HG03066 (cell line): ENCODE measurements around the gene NRDC.

Source experiments
- ATAC-seq: cut with Tn5 transposase; IDR thresholded peaks from one replicate; pipeline ENCODE4 v1.9.1; 2021; ENCODE audit warnings: low read depth; ENCODE audit not compliant: unreplicated experiment

Gene NRDC

DNA sequence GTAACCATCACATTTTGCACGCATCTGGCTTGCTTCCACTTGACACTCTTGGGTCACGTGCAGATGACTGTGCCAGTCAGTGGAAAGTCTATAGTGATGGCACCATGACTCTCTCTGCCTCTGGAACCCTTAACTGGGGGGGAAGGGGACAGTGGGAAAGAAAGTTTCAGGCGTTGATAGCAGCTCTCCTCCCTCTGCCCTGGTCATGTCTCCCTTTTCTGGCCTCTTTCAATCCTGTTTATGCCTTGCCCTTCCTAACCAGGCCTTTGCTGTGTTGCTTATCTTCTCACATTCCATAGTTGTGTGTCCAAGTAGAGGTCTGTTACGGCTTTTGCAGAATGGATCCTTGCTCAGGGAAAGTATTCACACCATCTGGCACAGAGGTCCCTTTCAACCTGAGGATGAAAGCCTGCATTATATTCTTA lies 93.5 kb downstream of the NRDC start:
- no peak for ATAC-seq

DNA sequence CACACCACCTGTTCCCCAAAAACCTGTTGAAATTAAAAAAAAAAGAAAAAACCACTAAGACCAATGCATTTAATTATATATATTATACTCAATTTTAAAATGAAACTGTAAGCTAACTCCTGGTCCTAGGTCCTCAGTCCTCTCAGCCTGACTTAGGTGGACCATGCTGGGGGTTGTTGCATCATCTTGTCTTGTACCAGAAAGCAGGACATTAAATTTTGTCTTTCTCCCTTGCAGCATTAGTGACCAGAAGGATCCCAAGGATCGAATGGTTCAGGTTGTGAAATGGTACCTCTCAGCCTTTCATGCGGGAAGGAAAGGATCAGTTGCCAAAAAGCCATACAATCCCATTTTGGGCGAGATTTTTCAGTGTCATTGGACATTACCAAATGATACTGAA lies 97.6 kb downstream of the NRDC start:
- ATAC-seq, result no peak

DNA sequence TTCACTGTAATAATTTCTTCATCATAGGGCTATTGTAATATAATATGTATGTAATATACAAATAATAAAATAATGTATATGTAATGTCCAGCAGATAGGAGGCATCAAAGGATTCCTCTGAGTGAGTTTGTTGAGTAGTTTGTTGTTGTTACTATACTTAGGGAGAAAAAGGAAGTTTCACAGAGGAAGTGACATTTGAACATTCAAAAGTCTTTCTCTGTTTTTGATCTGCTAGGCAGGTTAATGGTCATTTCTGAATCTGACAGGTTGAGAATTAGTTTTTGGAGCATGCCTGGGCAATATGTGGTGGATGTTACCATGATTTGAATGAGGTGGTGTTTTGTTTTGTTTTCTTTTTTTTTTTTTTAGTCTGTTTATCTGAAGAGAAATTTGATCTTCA lies 102.1 kb downstream of the NRDC start:
- ATAC-seq, result no peak

DNA sequence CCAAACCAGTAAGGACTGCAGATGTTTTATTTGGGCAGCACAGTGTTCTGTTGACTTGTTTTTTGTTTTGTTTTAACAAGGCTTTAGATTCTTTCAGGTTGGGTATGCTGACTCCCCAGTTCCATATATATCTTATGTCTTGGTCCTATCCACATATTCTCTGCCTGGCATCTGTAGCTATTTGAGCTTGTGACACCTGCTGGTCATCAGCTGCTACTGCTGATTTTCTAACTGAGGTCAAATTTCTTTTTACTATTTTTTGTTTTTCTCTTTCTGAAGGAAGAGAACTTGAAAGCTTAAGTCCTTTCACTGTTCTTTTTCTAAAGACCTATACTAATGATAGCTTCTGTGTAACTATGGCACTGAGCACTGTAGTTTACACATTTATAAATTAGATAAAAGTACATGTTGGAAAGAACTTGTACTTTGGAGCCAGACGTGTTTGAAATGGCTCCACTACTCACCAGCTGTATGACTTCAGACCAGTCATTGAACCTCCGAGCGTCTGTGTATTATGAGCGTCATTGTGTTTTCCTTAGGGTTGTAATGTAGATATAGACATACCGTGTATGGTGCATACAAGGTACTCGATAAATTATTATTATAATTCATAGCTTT lies 109.4 kb downstream of the NRDC start:
- no peak for ATAC-seq

DNA sequence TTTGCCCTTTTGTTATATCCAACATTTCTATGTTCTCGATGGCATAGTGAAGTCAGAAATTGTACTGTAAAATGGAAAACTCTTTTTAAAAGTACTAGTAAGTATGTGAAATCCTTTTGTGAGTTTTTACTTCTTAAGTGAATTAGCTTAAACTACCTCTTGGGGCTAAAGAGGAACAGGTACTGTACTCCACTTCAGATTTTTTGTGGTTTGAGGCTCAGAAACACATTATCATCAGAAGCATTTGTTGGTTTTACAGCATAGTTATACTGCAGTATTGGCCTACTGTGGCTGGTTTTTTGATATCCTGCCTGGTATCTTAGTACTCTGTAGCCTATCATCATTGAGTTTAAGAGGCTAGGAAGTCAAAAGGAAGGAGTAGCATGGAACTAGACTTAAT lies 117.2 kb downstream of the NRDC start:
- ATAC-seq, result no peak

DNA sequence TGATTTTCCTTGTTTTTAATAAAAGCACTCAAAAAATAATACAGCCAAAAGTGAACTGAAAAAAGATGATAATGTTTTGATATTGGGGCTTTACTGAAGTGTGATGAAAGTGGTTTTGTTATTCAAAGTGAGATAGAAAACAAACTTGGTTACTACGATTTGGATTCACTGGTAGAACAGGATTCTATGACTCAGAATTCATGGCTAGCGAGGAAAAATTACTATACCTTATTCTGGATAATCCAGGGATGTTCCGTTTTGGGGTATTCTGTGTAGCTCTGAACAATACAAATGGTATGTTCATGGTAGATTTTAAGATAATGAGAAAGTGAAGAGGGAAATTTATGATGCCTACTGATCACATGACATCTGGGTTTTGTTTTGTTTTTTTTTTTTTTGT lies 117.7 kb downstream of the NRDC start:
- ATAC-seq, result no peak

DNA sequence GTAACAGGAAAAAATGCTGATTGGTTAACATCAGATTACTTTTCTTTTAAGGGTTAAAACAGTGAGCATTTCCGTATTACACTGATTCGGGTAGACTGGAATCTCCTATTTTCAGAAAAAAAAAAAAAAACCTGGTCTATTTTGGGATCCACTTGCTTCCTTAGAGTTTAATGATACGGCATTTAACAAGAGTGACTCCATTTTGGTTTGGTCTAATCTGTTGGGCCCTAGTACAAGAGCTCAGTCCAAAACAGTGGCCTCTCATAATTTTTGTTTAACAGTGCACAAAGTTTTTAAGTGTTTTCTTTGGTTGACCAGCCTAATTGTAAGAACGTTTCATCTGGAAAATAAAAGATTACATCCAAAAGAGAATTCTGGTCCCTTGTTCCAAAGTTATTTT lies 120.2 kb downstream of the NRDC start:
- ATAC-seq, result no peak

DNA sequence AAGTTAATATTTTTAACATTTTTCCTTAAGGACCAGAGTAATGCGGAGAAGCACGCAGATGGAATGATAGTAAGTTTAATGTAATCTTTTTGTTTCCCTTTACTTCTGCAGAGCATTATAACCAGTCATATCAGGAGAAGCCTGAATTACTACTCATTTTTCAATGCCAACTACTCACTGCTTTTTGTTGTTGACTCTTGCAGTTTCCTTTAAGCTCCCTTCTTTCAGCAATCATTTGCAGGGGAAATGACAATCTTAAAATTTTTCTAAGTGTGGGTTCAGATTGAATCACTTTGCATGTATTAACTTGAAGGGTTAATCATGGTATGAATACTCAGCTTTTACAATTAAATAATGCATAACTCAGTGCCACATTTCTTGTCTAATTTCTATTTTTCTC lies 122.2 kb downstream of the NRDC start:
- ATAC-seq, result no peak

DNA sequence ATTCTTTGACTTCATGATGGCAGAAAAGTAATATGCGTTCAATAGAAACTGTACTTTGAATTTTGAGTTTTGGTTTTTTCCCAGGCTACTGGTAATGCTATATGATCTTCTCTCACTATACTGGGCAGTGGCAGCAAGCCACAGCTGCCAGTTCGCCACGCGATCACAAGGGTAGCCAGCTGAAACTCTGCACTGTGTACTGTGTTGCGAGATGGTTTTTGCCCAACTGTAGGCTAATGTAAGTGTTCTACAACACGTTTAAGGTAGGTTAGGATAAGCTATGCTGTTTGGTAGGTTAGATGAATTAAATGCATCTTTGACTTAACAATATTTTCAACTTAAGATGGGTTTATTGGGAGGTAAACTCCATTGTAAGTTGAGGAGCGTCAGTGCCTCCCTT lies 123.1 kb downstream of the NRDC start:
- no peak for ATAC-seq

DNA sequence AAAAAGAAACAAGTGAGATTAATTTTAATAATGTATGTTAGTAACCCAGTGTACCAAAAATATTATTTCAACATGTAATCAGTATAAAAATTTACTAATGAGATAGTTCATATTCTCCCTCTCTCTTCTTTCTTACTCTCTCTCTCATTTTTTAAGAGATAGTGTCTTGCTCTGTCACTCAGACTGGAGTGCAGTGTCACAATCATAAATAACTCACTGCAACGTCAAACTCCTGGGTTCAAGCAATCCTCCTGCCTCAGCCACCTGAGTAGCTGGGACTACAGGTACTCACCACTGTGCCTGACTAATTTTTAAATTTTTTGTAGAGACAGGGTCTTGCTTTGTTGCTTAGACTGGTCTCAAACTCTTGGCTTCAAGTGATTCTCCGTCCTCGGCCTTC lies 123.9 kb downstream of the NRDC start:
- ATAC-seq, result no peak

DNA sequence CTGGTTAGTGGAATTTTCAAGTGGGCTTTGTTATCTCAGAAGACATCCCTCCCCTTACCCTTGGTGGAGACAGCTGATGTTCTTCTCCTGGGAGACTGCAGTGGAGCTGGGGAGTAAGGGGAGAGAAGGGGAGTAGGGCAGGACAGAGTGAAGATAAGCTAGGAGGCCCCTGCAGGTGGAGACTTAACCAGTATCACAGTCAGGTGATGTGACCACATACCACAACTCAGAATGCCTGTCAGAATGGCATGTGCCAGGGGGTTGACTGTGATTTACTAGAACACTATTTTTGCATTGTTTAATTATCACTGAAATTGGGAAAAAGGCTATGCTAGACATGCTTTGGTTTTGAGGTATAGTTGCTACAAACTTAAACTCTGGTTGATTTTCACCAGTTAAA lies 124.6 kb downstream of the NRDC start:
- ATAC-seq, result no peak

DNA sequence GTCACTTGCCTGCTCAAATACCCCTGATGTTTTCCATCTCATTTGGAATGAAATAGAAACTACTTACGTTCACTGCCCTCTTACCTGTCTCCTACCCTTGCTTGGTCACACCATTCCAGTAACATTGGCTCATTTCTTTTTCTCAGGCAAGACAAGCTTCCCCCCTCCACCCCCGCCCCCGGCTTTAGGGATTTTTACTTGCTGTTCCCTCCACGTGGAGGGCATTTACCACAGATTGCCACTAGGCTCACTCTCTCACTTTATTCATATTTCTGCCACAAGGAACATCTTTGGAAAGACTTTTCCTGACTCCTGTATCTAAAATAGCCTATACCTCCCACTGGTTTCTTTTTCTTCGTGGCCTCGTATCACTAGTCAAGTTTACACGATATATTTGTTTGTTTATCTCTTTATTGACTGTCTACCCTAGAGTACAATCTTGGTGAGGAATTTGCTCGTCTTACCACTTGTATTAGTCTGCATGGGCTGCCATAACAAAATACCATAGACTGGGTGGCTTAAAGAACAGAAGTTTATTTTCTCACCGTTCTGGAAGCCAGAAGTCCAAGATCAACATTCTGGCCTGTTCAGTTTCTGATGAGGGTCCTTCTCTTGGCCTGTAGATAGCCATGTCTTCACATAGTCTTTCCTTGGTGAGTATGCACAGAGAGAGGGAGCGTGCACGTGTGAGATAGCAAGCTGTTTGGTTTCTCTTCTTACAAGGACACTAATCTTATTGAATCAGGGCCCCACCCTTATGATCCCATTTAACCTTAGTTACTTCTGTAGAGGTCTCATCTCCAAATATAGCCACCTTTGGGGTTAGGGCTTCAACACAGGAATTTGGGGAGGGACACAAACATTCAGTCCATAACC lies 126.2 kb downstream of the NRDC start:
- ATAC-seq, result no peak

DNA sequence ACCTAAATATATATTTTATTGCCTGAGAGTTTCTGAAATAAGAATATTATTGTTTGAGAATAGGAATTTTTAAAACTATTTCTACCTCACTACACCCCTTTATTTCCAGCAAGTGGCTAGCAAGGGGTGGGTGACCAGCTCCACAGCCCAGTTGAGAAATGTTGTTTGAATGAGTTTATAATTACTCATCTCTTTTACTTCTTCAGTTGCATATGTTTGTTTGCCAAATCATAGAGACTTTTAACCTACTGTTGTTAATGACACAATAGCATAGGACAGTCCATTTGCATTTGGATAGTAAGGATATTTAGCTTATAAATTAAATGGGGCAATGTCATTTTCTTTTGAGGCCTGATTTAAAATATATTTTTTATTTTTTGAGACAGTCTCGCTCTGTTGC lies 127.8 kb downstream of the NRDC start:
- ATAC-seq, result no peak

DNA sequence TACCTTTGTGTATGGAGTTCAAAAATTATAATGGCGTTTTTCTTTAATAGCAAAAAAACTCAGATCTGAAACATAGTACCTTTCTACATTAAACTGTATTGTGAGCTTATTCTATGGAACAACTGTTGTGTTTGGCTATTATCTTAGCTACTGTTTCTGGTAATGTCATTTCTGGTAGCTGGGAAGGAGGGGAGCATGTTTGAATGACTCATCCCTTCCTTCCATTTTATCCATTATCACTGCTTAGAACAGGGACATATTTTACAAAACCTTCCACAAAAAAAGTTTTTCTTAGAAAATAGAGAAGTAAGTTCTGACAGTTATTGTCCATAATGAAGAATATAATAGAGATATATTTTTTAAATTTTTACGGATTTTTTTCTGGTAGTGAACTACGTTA lies 128.3 kb downstream of the NRDC start:
- no peak for ATAC-seq

DNA sequence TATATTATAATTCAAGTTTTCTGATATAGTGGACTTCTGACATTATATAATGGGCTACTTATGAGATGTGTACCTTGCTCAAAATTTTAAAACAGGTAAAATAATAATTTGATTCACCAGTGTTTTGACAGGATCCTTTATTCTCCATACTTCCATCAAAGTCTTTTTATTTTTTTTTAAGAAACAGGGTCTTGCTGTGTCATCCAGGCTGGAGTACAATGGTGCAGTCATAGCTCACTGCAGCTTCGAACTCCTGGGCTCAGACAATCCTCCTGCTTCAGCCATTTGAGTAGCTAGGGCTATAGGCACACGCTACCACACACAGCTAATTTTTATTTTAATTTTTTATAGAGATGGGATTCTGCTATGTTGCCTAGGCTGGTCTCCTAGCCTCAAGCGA lies 129.4 kb downstream of the NRDC start:
- ATAC-seq, result no peak

DNA sequence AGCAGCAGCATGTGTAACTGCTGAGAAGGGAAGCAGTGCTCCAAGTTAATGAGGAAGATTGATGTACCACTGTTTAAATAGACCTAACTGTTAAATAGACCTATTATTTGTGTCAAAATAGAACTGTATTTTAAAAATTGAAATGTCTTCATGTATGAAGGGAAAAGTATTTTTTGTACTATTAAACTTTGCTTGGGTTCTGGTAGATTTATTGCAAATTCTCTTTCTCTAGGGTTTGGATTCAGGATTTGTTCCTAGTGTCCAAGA lies 133.3 kb downstream of the NRDC start:
- ATAC-seq, result no peak

DNA sequence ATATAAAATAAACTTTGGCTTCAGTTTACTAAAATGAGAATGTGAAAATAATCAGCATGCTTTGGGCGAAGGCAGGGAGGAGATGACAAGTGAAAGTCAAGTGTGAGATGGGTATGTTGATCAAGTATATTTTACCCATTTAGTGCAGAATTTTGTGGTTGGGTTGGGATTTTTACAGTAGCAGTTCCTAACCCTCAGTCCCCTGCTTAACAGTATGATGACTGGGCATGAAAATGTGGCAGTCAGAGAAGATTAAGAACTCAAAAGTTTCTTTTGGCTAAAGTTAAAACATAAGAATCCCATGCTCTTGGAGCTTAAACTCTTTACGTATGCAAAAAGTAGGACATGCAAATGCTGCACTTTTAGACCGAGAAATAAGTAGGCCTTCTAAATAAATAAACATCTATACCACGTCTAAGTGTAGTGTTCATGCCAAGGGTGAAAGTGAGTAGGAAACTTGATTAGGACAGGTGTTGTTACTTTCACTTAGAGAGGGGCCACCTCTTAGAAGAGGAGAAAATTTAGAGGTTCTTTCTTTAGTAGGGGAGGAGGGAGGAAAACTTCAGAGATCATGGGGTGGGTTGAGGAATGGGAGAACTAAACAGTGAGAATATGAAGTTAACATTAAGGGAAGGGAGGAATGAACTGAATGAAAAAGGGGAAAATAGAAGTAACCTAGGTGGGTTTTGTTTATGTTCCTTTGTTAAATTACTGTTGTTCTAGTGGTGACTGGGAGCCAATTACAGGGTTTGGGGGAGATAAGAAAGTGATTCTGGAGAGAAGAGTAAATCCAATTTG lies 133.8 kb downstream of the NRDC start:
- ATAC-seq, result no peak

DNA sequence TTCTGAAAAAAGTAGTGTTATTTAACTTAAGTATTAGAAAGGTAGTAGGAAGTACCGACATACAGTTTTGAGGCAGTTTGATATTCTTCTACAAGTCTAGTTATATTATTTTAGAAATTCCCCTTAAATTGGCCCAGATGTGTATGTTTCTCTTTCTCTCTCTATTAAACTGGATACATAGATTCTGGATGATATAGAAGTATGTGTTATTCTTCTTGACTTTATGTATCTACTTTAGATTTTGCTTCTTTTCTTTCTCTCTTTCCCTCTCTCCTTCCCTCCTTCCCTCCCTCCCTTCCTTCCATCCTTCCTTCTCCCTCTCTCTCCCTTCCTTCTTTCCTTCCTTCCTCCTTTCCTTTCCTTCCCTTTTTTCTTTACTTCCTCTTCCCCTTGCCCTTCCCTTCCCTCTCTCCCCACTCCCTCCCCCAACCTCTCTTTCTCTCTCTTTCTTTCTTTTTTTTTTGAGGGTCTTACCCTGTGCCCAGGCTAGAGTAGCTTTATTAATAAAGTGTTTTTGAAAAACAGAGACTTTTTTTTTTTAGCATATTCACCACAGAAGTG lies 137.3 kb downstream of the NRDC start:
- no peak for ATAC-seq

DNA sequence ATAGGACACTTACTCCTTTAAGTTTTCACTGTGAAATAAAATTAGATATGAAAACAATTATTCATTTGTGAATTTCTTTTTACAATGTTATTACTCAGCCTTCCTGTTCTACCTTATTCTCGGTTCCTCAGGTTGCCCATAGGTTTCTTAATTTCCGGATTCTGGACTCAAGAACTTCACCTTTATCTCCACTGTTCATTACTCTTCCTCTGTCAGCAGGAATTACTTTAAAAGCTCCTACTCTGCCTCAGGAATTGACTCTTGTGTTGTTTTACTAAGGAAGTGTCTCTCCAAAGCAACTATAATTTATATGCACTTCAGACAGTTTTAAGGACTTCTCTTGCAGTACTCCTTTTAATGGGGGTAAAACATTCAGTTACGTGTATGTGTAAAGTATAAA lies 137.9 kb downstream of the NRDC start:
- no peak for ATAC-seq
